ENCODE results near the gene TTC12. TPM values are rescaled to one million over a fixed set of nuclear protein-coding genes. Genes with fewer than 3 reads are reported as not detected.

Gene TTC12
- total and polyA plus RNA-seq, 2 of the 4 experiments (the other 2 are of a cell fraction), result 10.0 to 14.7 TPM

GRCh38 chr11:113363406-113363805 lies 49.0 kb downstream of the TTC12 start:
- H3K14ac ChIP-seq (replicated peaks; ENCODE audit: low read depth, low read length), result no peak overlapping the region
- dilution Hi-C loops (cut with HindIII; ENCODE audit: low sequenced_read_pairs, unreplicated experiment) (no loop called here), in situ Hi-C loops (cut with MboI; ENCODE audit: low sequenced_read_pairs) (no loop called here), intact Hi-C loops (cut with micrococcal nuclease) (no loop called here)
- no peak overlapping the region for H4K91ac ChIP-seq (ENCODE audit: insufficient read depth, low read depth, low read length)
- no peak overlapping the region for H2BK120ac ChIP-seq (ENCODE audit: low read depth, low read length)
- no peak overlapping the region for H2AK5ac ChIP-seq (ENCODE audit: low read depth, low read length)
- TF ChIP-seq MXI1 (IDR thresholded peaks at IDR 0.05; ENCODE audit: borderline replicate concordance, low read depth, low read length) (no peak), CEBPB (IDR thresholded peaks at IDR 0.05; ENCODE audit: low read depth, low read length) (no peak)
- 83% methylated on average over 1 of the region's 5 CpGs; no CpG with 5 or more reads in 1 of the 2 experiments for WGBS, 2 experiments (ENCODE audit: extremely low coverage in 2 of 2, insufficient read length in 1 of 2)
- POLR2A ChIA-PET (ENCODE audit: unreplicated experiment), result no interaction called here
- no peaks in the 10 kb centered on the region for H3K27me3 ChIP-seq (ENCODE audit: control insufficient read depth, insufficient read depth, low read length)
- no peak overlapping the region for H2AK9ac ChIP-seq (replicated peaks; ENCODE audit: low read depth, low read length, poor library complexity)
- no peak overlapping the region for H3K4me2 ChIP-seq (ENCODE audit: low read depth, low read length)
- no peak overlapping the region for H3K4ac ChIP-seq (ENCODE audit: low read depth, low read length)
- no peak overlapping the region for H3K27ac ChIP-seq (ENCODE audit: insufficient read depth, low read length)
- no peak overlapping the region for H4K8ac ChIP-seq (ENCODE audit: low read depth in 2 of 2, low read length in 2 of 2)
- peaks cover 27% of the 10 kb centered on the region for H3K36me3 ChIP-seq (ENCODE audit: control insufficient read depth, insufficient read depth, low read length)
- no peaks in the 10 kb centered on the region for H3K9me3 ChIP-seq (ENCODE audit: control insufficient read depth, insufficient read depth, low read length)
- no peak overlapping the region for H2BK5ac ChIP-seq (ENCODE audit: low read depth, low read length, poor library complexity, severe bottlenecking)
- no peak overlapping the region for H3K9ac ChIP-seq (ENCODE audit: low read depth, low read length)
- no peaks in the 10 kb centered on the region for H4K20me1 ChIP-seq (ENCODE audit: insufficient read depth, low read length)
- H3K4me1 ChIP-seq (ENCODE audit: control insufficient read depth, insufficient read depth, low read length), result no peaks in the 10 kb centered on the region
- H3K23ac ChIP-seq (ENCODE audit: low read depth, low read length), result no peak overlapping the region
- ATAC-seq (ENCODE audit: low read depth) (no peak), DNase-seq (no peak)
- peaks cover 11% of the 10 kb centered on the region; the same call in 1 of the 2 replicates for H3K9me1 ChIP-seq (ENCODE audit: insufficient read depth, low read length)
- CTCF ChIA-PET, result no interaction called here
- no peak overlapping the region for H3K4me3 ChIP-seq (ENCODE audit: insufficient read depth, low read depth, low read length)
- H3K56ac ChIP-seq (ENCODE audit: extremely low read depth, insufficient read depth, low read length), result no peak overlapping the region
- H2AFZ ChIP-seq (replicated peaks; ENCODE audit: low read length, poor library complexity), result no peak overlapping the region
- no peak overlapping the region for H2BK20ac ChIP-seq (ENCODE audit: low read depth, low read length)
- no peak overlapping the region for H4K5ac ChIP-seq (ENCODE audit: low read depth, low read length)
- H2BK15ac ChIP-seq (ENCODE audit: low read depth, low read length), result no peak overlapping the region
- no peaks in the 10 kb centered on the region for H3K79me1 ChIP-seq (ENCODE audit: low read depth in 1 of 2, low read length in 2 of 2)
- no TSS peak for BruUV-seq (replicated peaks)
- H3K18ac ChIP-seq (ENCODE audit: low read depth, low read length), result no peak overlapping the region

Data from IMR-90 (cell line).